ENCODE results near the gene SMS.
A peak's percentile ranks its signal among the peaks of the same experiment; 100 is the strongest.

The SMS gene

GRCh38 chrX:21940356-21940829 is at the start of gene SMS:
SMS (plus strand) TSS chrX:21940709; CDS start chrX:21940825, 116 bp downstream.
- peak in 1 of 2 donors; percentile 11 for DNase-seq (ENCODE audit: extremely low read depth in 1 of 2, low read depth in 1 of 2)

DNA sequence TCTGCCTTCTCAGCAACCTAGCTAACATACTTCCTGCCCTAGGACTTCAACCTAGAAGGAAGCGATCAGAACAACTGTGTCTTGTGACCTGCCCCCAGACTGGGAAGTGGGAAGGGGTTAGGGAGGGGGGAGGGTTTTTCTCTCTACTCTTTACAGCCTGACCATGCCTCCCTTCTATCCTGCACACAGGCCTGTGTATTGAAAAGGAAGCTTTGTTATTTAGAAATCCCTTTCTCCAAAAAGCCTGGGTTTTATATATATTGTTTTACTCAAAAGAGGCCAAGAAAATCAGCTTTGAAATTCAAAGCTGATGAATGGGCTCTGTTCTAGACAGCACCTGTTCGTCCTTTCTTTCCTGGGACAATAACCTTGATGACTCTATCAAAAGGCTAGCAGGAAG is 35.2 kb upstream of the SMS start:
- no peak for DNase-seq (ENCODE audit: extremely low read depth in 1 of 2, low read depth in 1 of 2)

- DNase-seq (ENCODE audit: extremely low read depth in 1 of 2, low read depth in 1 of 2), result no peak
Measured at GRCh38 chrX:21905953-21906352, 34.6 kb upstream of the SMS start.

DNA sequence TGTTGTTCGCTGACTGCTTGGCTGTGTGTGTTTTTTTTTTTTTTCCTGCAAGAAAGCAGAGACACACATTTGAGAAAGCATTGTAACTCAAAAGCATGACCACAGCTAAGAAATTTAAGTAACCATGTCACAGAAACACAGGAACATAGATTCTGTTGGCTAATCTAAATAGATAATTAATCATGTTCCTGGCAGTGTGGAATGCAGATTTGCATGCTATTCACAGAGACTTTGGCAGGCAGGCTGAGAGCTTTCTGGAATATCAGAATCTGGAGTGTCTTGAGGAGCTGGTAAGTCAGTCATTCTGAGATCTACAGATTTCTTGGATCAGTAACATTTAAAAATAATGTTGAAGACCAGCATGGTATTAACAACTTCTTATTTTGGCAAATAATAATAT is 33.2 kb upstream of the SMS start:
- no peak for DNase-seq (ENCODE audit: extremely low read depth in 1 of 2, low read depth in 1 of 2)

DNA sequence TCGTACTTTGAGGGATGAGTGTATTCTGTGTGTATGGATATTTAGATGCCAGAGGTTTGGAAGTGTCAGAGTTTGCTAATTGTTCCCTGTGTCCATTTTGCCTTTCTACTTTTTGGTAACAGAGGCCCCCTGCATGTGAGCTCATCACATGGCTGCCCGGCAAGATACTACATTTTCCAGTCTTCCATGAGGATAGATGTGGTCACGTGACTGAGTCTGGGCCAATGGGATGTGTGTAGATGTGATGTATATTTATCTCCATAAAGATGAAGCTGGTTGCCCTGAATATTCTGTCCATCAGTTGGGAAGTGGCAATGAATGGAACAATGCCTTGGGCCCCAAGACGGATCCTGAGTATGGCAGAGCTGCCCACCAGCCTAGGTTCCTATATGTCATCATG is 29.0 kb upstream of the SMS start:
- no peak for DNase-seq (ENCODE audit: extremely low read depth in 1 of 2, low read depth in 1 of 2)

DNA sequence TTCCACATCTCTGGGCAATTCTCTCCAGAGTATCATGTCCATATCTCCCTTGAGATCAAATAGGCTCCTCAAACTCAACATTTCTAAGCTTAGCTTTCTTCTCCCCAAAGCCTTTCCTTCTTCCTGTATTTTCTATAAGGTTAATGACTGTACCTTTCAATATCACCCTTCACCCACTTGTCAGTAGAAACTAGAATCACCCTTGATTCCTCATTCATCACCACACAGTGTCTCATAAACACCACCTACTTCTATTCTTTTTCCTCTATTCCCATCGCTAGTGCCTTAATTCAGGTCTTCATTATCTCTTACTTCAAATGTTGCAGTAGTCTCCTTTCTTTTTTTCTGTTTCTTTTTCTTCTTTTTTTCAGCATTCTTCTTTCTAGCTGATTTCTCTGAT is 28.3 kb upstream of the SMS start:
- no peak for DNase-seq (ENCODE audit: extremely low read depth in 1 of 2, low read depth in 1 of 2)

- DNase-seq (ENCODE audit: extremely low read depth in 1 of 2, low read depth in 1 of 2), result no peak
Measured at GRCh38 chrX:21912989-21913388, 27.5 kb upstream of the SMS start.

DNA sequence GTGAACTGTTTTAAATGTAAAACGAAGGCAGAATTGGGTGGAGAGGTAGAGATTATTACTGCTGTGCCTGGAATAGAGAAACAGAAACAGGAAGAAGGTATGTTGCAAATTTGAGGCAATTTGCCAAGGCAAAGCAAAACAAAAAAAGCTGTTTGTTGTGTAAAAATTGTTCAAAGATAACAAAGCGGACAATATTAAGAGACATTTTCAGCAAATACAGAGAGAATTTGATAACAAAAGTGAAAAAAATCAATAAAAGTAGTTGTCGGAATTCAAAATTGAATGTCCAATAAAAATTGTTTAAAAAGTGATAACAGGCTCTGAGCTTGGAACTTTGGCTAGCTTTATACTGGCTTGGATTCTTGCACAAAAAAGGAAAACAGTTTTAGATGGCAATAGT is 14.4 kb upstream of the SMS start:
- no peak for DNase-seq (ENCODE audit: extremely low read depth in 1 of 2, low read depth in 1 of 2)

- DNase-seq (ENCODE audit: extremely low read depth in 1 of 2, low read depth in 1 of 2), result no peak
Measured at GRCh38 chrX:21926527-21927278, 13.8 kb upstream of the SMS start.

DNA sequence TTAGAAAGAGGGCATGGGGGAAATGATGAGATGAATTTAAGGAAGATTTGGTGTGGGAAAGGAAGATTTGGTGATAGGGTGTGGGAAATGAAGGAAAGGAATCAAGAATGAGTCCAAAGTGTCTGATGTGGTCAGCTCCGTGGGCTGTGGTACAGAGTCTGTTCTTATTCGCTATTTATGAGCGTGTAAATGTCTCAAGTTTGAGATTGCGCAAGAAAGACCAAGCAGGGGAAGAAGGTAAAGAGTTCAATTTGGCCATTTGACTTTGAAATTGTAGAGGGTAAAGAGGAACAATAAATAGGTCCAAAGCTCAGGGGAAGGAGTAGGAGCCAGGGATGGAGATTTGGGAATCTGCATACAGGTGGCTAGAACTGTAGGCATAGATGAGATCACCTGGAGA is 11.3 kb upstream of the SMS start:
- DNase-seq (ENCODE audit: extremely low read depth in 1 of 2, low read depth in 1 of 2), result no peak

DNA sequence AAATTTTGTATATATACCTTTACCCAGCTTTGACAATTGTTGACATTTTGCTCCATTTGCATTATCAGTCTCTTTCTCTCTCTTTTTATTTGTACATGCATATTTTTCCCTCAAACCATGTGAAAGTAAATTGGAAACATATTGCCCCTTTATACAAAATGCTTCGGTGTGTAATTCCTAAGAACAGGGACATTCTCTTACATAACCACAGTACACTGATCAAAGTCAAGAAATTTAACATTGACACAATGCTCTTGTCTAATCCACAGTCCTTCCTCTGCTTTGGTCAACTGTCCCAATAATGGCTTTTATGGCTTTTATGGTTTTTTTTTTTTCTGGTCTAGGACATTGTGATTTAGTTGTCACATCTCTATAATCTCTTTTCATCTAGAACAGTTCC is 9.5 kb upstream of the SMS start:
- DNase-seq (ENCODE audit: extremely low read depth in 1 of 2, low read depth in 1 of 2), result no peak

- no peak for DNase-seq (ENCODE audit: extremely low read depth in 1 of 2, low read depth in 1 of 2)
Measured at GRCh38 chrX:21932292-21933002, 8.1 kb upstream of the SMS start.

GRCh38 chrX:21933077-21933476 is 7.4 kb upstream of the SMS start:
- no peak for DNase-seq (ENCODE audit: extremely low read depth in 1 of 2, low read depth in 1 of 2)

DNA sequence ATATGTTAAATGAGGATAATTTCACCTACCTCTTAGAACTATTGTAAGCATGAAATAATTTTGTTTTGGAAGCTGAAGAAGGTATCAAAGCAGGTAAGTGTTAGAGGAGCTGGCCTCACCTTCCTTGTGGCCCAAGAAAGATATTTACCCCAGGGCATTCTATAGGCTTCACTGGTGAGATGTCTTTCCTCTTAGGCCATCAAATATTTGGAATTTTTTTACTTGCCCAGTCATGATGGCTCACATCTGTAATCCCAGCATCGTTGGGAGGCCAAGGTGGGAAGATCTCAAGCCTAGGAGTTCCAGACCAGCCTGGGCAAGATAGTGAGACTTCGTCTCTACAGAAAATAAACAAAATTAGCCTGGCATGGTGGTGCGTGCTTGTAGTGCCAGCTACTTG is 6.1 kb upstream of the SMS start:
- no peak for DNase-seq (ENCODE audit: extremely low read depth in 1 of 2, low read depth in 1 of 2)

DNA sequence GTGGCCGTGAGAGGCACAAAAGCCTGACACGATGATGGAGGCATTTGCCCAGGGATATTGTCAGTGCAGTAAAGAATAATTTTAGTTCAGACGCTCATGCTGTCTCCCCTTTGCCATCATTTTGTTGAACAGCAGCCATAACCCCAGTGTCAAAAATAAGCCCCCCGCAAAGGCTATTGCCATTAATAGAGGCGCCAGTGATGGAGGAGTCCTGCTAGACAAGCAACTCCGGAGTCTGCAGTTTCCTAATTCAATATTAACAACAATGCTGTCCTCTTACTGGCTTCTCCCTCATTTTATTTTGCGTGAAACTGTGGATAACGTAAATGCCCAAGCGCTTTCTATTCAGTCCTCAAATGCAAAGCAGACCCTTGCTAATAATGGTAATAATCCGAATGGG is 603 bp upstream of the SMS start:
- DNase-seq (ENCODE audit: extremely low read depth in 1 of 2, low read depth in 1 of 2), result no peak

DNA sequence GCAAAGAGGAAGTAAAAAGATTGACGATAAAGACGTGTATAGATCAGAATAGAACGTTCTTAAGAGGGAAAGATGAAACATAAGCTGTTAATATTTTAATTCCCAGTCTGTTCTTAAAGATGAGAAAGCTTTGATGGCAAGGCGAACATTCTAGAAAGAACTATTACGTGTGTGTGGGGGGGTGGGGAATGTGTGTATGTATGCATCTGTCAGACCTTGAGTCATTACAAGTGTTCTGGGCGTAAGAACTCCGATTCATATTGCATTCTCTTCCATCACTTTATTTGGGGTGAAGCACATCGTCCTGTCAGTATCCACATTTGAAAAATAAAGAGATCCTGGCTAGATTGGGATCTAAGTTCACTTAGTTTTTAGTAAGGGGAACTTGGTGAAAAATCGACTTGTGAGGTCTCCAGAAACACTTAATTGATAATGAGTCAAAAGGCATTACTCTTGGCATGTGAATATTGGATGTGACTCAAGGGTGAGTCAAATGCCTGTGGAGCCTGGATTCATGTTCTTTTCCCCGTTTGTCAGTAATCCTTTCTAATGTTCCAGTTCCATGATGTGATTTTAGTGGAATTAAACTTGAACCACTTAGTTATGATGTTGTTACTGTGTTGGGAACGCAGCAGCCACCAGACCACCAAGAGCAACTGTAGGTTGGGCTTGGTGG is 3.1 kb downstream of the SMS start:
- no peak for DNase-seq (ENCODE audit: extremely low read depth in 1 of 2, low read depth in 1 of 2)

DNA sequence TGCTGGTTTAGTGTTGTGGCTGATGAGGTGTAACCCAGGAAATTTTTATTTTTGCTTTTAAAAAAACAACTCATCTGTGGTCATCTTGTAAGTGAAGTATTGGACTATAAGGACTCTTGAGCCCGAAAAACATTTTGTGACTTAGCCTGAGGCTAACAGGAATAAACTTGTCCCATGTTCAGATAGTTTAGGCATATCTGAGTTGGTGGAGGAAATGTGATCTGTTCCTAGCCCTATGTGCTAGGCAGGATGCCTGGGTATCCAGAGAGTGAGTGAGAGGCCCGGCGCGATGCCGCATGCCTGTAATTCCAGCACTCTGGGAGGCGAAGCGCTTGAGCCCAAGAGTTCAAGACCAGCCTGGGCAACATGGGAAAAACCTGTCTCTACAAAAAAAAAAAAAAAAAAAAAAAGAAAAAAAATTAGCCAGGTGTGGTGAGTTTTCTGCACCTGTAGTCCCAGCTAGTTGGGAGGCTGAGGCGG is 3.7 kb downstream of the SMS start:
- DNase-seq (ENCODE audit: extremely low read depth in 1 of 2, low read depth in 1 of 2), result no peak

- DNase-seq (ENCODE audit: extremely low read depth in 1 of 2, low read depth in 1 of 2), result no peak
Measured at GRCh38 chrX:21946925-21947641, 6.6 kb downstream of the SMS start.

DNA sequence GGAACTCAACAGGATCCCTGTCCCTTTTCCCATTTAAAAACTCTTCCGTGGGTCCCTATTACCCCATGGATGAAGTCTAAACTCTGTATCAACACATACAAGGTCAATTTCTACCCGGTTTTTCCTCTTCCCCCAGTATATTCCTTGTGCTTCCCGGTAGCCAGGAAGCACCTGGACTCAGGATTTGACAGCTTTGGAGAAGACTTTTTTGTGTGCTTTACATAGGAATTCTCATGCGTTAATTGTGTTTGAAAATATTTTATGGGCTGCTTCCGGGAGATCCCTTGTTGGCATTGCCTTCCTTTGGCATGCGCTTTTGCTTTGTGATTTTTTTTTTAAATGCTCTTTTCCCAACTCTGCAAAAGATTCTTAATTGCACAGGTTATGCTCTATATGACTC is 7.2 kb downstream of the SMS start:
- DNase-seq (ENCODE audit: extremely low read depth in 1 of 2, low read depth in 1 of 2), result no peak

- DNase-seq (ENCODE audit: extremely low read depth in 1 of 2, low read depth in 1 of 2), result no peak
Measured at GRCh38 chrX:21948897-21949578, 8.5 kb downstream of the SMS start.

GRCh38 chrX:21949689-21950088 is 9.2 kb downstream of the SMS start:
- no peak for DNase-seq (ENCODE audit: extremely low read depth in 1 of 2, low read depth in 1 of 2)

Data from activated CD8-positive, alpha-beta memory T cell treated with anti-CD3 and anti-CD28 coated beads for 1 hour (primary cell).